Endodermal cell (in vitro differentiated cells): ENCODE measurements around the gene IGIP. TPM values are rescaled to one million over a fixed set of nuclear protein-coding genes. Genes with fewer than 3 reads are reported as not detected.

Experiments
- DNase-seq: peaks from one replicate; pipeline ENCODE4 v3.0.0-alpha.2; 2017
- H3K27ac ChIP-seq: 2 replicates; pipeline ENCODE4 v1.5.1; 2013; ENCODE audit warnings: mild to moderate bottlenecking, low read depth, low read length, moderate library complexity
- H3K27me3 ChIP-seq: 2 replicates; pipeline ENCODE4 v1.6.1; 2013; ENCODE audit warnings: mild to moderate bottlenecking, low read length, moderate library complexity; ENCODE audit not compliant: insufficient read depth, control insufficient read depth, poor library complexity, severe bottlenecking
- H3K36me3 ChIP-seq: 2 replicates; pipeline ENCODE4 v1.7.0; 2013; ENCODE audit warnings: mild to moderate bottlenecking, low read length, moderate library complexity; ENCODE audit not compliant: control insufficient read depth, insufficient read depth
- H3K4me1 ChIP-seq: one replicate; pipeline ENCODE4 v1.7.0; 2013; ENCODE audit warnings: low read length; ENCODE audit not compliant: control insufficient read depth, insufficient read depth
- H3K4me3 ChIP-seq: 2 replicates; pipeline ENCODE4 v1.5.1; 2013; ENCODE audit warnings: mild to moderate bottlenecking, low read length, moderate library complexity
- H3K9ac ChIP-seq: 2 replicates; pipeline ENCODE4 v1.6.1; 2013; ENCODE audit warnings: mild to moderate bottlenecking, low read length, moderate library complexity; ENCODE audit not compliant: poor library complexity, severe bottlenecking; ENCODE audit errors: extremely low read depth
- H3K9me3 ChIP-seq: 2 replicates; pipeline ENCODE4 v1.6.1; 2013; ENCODE audit warnings: mild to moderate bottlenecking, low read length, moderate library complexity; ENCODE audit not compliant: control insufficient read depth
- H3K27ac Mint-ChIP-seq: 2 replicates; pipeline ENCODE4 v1.8.0; 2020; ENCODE audit warnings: mixed read lengths
- H3K27me3 Mint-ChIP-seq: 2 replicates; pipeline ENCODE4 v1.8.0; 2021; ENCODE audit warnings: mild to moderate bottlenecking, mixed read lengths; ENCODE audit not compliant: insufficient read depth
- H3K36me3 Mint-ChIP-seq: 2 replicates; pipeline ENCODE4 v1.8.0; 2020; ENCODE audit warnings: low read depth, mixed read lengths
- H3K4me1 Mint-ChIP-seq: 2 replicates; pipeline ENCODE4 v1.8.0; 2020; ENCODE audit warnings: mixed read lengths
- H3K4me3 Mint-ChIP-seq: 2 replicates; pipeline ENCODE4 v1.8.0; 2020; ENCODE audit warnings: mild to moderate bottlenecking, moderate library complexity, mixed read lengths
- H3K9me3 Mint-ChIP-seq: 2 replicates; pipeline ENCODE4 v1.8.0; 2020; ENCODE audit warnings: mild to moderate bottlenecking, mixed read lengths
- CTCF ChIP-seq: fragments of 200-600 bp; sonication (generic); conservative IDR thresholded peaks from 2 replicates; pipeline ENCODE4 v1.5.0; 2021; ENCODE audit warnings: antibody characterized with exemption, mild to moderate bottlenecking
- WGBS, 2 experiments: methylation state at CpG; one replicate each; pipeline versions ENCODE4 v1.1.5 to v1.1.7; 2013; ENCODE audit warnings: missing lambda C conversion rate in 2 of 2, mixed read lengths in 1 of 2; ENCODE audit not compliant: insufficient coverage in 1 of 2, insufficient read length in 1 of 2; 5-methylcytosine and 5-hydroxymethylcytosine counted together
- total RNA-seq, 2 donors: library from RNA; stranded (reverse); fragmentation: NEBNext Ultra II Directional in 1 of 2; extraction: Animal tissue kit (Norgen Biotek cat#: 25700) in 1 of 2; gene quantifications; 2 replicates in 1 of 2; 3 replicates in 1 of 2; pipeline ENCODE4 v1.2.1, GENCODE V29; 2021

Gene IGIP
- total RNA-seq, 2 donors from 2014 or later = 2.0 to 2.5 TPM

- Mint-ChIP-seq H3K27me3 (peaks cover 10% of the 10 kb centered on the region), H3K27ac (no peak overlapping the region), H3K4me1 (peaks cover 11% of the 10 kb centered on the region), H3K9me3 (no peaks in the 10 kb centered on the region), H3K4me3 (peak overlapping the region; percentile 35), H3K36me3 (no peaks in the 10 kb centered on the region)
- no peaks in the 10 kb centered on the region for H3K27me3 ChIP-seq
- no peak overlapping the region for H3K27ac ChIP-seq
- DNase-seq = peak; percentile 97
- peak; percentile 92 for TF ChIP-seq CTCF
- H3K4me3 ChIP-seq = no peak overlapping the region
- no peaks in the 10 kb centered on the region for H3K9me3 ChIP-seq
- H3K36me3 ChIP-seq = no peaks in the 10 kb centered on the region
- WGBS, 2 experiments = 17% methylated on average over 11 to 30 of the region's 30 CpGs
- no peak overlapping the region for H3K9ac ChIP-seq
- H3K4me1 ChIP-seq = no peaks in the 10 kb centered on the region
Observed at GRCh38 chr5:140157032-140157781, 31.5 kb downstream of the IGIP start.

- no peak for DNase-seq
- Mint-ChIP-seq H3K4me3 (no peak overlapping the region), H3K36me3 (no peaks in the 10 kb centered on the region)
Observed at GRCh38 chr5:140159014-140159927, 33.5 kb downstream of the IGIP start.

More at GRCh38 chr5:140159014-140159927, 33.5 kb downstream of the IGIP start:
- no peaks in the 10 kb centered on the region for H3K9me3 ChIP-seq
- Mint-ChIP-seq H3K4me1 (peaks cover 2% of the 10 kb centered on the region), H3K27me3 (peaks cover 11% of the 10 kb centered on the region), H3K27ac (no peak overlapping the region), H3K9me3 (no peaks in the 10 kb centered on the region)
- no peaks in the 10 kb centered on the region for H3K36me3 ChIP-seq
- WGBS, 2 experiments = 82 to 85% methylated on average over 5 to 6 of the region's 7 CpGs
- no peak overlapping the region for H3K27ac ChIP-seq
- no peak for TF ChIP-seq CTCF
- no peak overlapping the region for H3K9ac ChIP-seq
- no peak overlapping the region for H3K4me3 ChIP-seq
- no peaks in the 10 kb centered on the region for H3K27me3 ChIP-seq
- no peaks in the 10 kb centered on the region for H3K4me1 ChIP-seq
